ENCODE data around the gene SNX9. TPM values are rescaled to one million over a fixed set of nuclear protein-coding genes. Genes with fewer than 3 reads are reported as not detected.

The SNX9 gene
- total and polyA plus RNA-seq, 5 donors from 2014 or later = 16.4 to 31.6 (median 21.0) TPM

GRCh38 chr6:157976345-157977175, 153.5 kb downstream of the SNX9 start:
- Mint-ChIP-seq H3K36me3 (no peaks in the 10 kb centered on the region), H3K27ac (peak overlapping the region in 1 of 3 donors; percentile 24), H3K9me3 (peaks cover 0 to 2% (median 0%) of the 10 kb centered on the region in 7 donors), H3K4me1 (peaks cover 0 to 12% (median 5%) of the 10 kb centered on the region in 4 donors), H3K4me3 (peak overlapping the region in 2 of 4 donors; percentile 7 to 17), H3K27me3 (peaks cover 7% of the 10 kb centered on the region)
- Histone ChIP-seq H3K27me3 (ENCODE audit: control insufficient read depth, insufficient read depth, low read length) (no peaks in the 10 kb centered on the region), H3K27ac (ENCODE audit: insufficient read depth, low read length, poor library complexity, severe bottlenecking) (no peak overlapping the region), H3K9me3 (ENCODE audit: control insufficient read depth in 2 of 2, low read length in 2 of 2) (no peaks in the 10 kb centered on the region), H3K4me3 (ENCODE audit: low read depth, low read length) (no peak overlapping the region), H3K36me3 (ENCODE audit: control insufficient read depth, insufficient read depth, low read length) (no peaks in the 10 kb centered on the region), H3K4me1 (ENCODE audit: control insufficient read depth, insufficient read depth, low read length, poor library complexity, severe bottlenecking) (peaks cover 7% of the 10 kb centered on the region)
- DNase-seq (no peak), ATAC-seq (ENCODE audit: low read depth in 2 of 2) (no peak)

- peaks cover 10% of the 10 kb centered on the region for H3K4me1 ChIP-seq (ENCODE audit: control insufficient read depth, insufficient read depth, low read length, poor library complexity, severe bottlenecking)
- DNase-seq (no peak), ATAC-seq (ENCODE audit: low read depth in 2 of 2) (no peak)
- no peak overlapping the region for H3K4me3 ChIP-seq (ENCODE audit: low read depth, low read length)
- peaks cover 4% of the 10 kb centered on the region for H3K27me3 Mint-ChIP-seq
- H3K9me3 Mint-ChIP-seq = peaks cover 0 to 2% (median 0%) of the 10 kb centered on the region in 7 donors
- H3K4me3 Mint-ChIP-seq = peak overlapping the region in 1 of 4 donors; percentile 29
- H3K9me3 ChIP-seq (ENCODE audit: control insufficient read depth in 2 of 2, low read length in 2 of 2) = no peaks in the 10 kb centered on the region
- H3K27ac Mint-ChIP-seq = peak overlapping the region in 1 of 3 donors; percentile 71
- H3K4me1 Mint-ChIP-seq = peaks cover 0 to 14% (median 6%) of the 10 kb centered on the region in 4 donors
- no peak overlapping the region for H3K27ac ChIP-seq (ENCODE audit: insufficient read depth, low read length, poor library complexity, severe bottlenecking)
- no peaks in the 10 kb centered on the region for H3K36me3 Mint-ChIP-seq
- H3K36me3 ChIP-seq (ENCODE audit: control insufficient read depth, insufficient read depth, low read length) = no peaks in the 10 kb centered on the region
- no peaks in the 10 kb centered on the region for H3K27me3 ChIP-seq (ENCODE audit: control insufficient read depth, insufficient read depth, low read length)
Observed at GRCh38 chr6:157977176-157977804, 154.2 kb downstream of the SNX9 start.

- Mint-ChIP-seq H3K9me3 (peaks cover 0 to 2% (median 0%) of the 10 kb centered on the region in 7 donors), H3K27ac (peak overlapping the region in 2 of 3 donors; percentile 67 to 71), H3K27me3 (peaks cover 4% of the 10 kb centered on the region), H3K36me3 (no peaks in the 10 kb centered on the region), H3K4me1 (peaks cover 5 to 23% (median 13%) of the 10 kb centered on the region in 4 donors), H3K4me3 (peak overlapping the region in 1 of 4 donors; percentile 29)
- Histone ChIP-seq H3K27ac (ENCODE audit: insufficient read depth, low read length, poor library complexity, severe bottlenecking) (no peak overlapping the region), H3K36me3 (ENCODE audit: control insufficient read depth, insufficient read depth, low read length) (no peaks in the 10 kb centered on the region), H3K9me3 (ENCODE audit: control insufficient read depth in 2 of 2, low read length in 2 of 2) (no peaks in the 10 kb centered on the region), H3K4me1 (ENCODE audit: control insufficient read depth, insufficient read depth, low read length, poor library complexity, severe bottlenecking) (peaks cover 19% of the 10 kb centered on the region), H3K4me3 (ENCODE audit: low read depth, low read length) (no peak overlapping the region), H3K27me3 (ENCODE audit: control insufficient read depth, insufficient read depth, low read length) (no peaks in the 10 kb centered on the region)
- no peak for ATAC-seq (ENCODE audit: low read depth in 2 of 2)
- no peak for DNase-seq
Observed at GRCh38 chr6:157978021-157978783, 155.2 kb downstream of the SNX9 start.

- no peak for ATAC-seq (ENCODE audit: low read depth in 2 of 2)
- Mint-ChIP-seq H3K4me1 (peaks cover 10 to 45% (median 25%) of the 10 kb centered on the region in 4 donors), H3K27me3 (no peaks in the 10 kb centered on the region), H3K27ac (peak overlapping the region; percentile 40 to 91 (median 82)), H3K9me3 (no peaks in the 10 kb centered on the region), H3K4me3 (peak overlapping the region; percentile 85 to 95 (median 91)), H3K36me3 (no peaks in the 10 kb centered on the region)
- Histone ChIP-seq H3K27me3 (ENCODE audit: control insufficient read depth, insufficient read depth, low read length) (no peaks in the 10 kb centered on the region), H3K4me3 (ENCODE audit: low read depth, low read length) (peak overlapping the region; percentile 11), H3K27ac (ENCODE audit: insufficient read depth, low read length, poor library complexity, severe bottlenecking) (peak overlapping the region; percentile 47), H3K4me1 (ENCODE audit: control insufficient read depth, insufficient read depth, low read length, poor library complexity, severe bottlenecking) (peaks cover 37% of the 10 kb centered on the region), H3K36me3 (ENCODE audit: control insufficient read depth, insufficient read depth, low read length) (no peaks in the 10 kb centered on the region), H3K9me3 (ENCODE audit: control insufficient read depth in 2 of 2, low read length in 2 of 2) (no peaks in the 10 kb centered on the region)
- no peak for DNase-seq
Observed at GRCh38 chr6:157980288-157981131, 157.5 kb downstream of the SNX9 start.

- H3K9me3 Mint-ChIP-seq = no peaks in the 10 kb centered on the region
- H3K27me3 ChIP-seq (ENCODE audit: control insufficient read depth, insufficient read depth, low read length) = no peaks in the 10 kb centered on the region
- ATAC-seq (ENCODE audit: low read depth in 2 of 2) (no peak), DNase-seq (no peak)
- peak overlapping the region; percentile 47 for H3K27ac ChIP-seq (ENCODE audit: insufficient read depth, low read length, poor library complexity, severe bottlenecking)
- peak overlapping the region; percentile 11 for H3K4me3 ChIP-seq (ENCODE audit: low read depth, low read length)
- H3K27me3 Mint-ChIP-seq = no peaks in the 10 kb centered on the region
- no peaks in the 10 kb centered on the region for H3K9me3 ChIP-seq (ENCODE audit: control insufficient read depth in 2 of 2, low read length in 2 of 2)
- H3K27ac Mint-ChIP-seq = peak overlapping the region; percentile 40 to 91 (median 82)
- H3K4me3 Mint-ChIP-seq = peak overlapping the region; percentile 85 to 95 (median 91)
- H3K4me1 ChIP-seq (ENCODE audit: control insufficient read depth, insufficient read depth, low read length, poor library complexity, severe bottlenecking) = peaks cover 43% of the 10 kb centered on the region
- H3K36me3 Mint-ChIP-seq = no peaks in the 10 kb centered on the region
- no peaks in the 10 kb centered on the region for H3K36me3 ChIP-seq (ENCODE audit: control insufficient read depth, insufficient read depth, low read length)
- peaks cover 10 to 46% (median 25%) of the 10 kb centered on the region in 4 donors for H3K4me1 Mint-ChIP-seq
Observed at GRCh38 chr6:157981132-157981394, 158.0 kb downstream of the SNX9 start.

- H3K4me1 Mint-ChIP-seq = peaks cover 10 to 46% (median 25%) of the 10 kb centered on the region in 4 donors
- no peaks in the 10 kb centered on the region for H3K9me3 Mint-ChIP-seq
- Histone ChIP-seq H3K9me3 (ENCODE audit: control insufficient read depth in 2 of 2, low read length in 2 of 2) (no peaks in the 10 kb centered on the region), H3K4me3 (ENCODE audit: low read depth, low read length) (peak within 1 kb of the TSS; percentile 92), H3K27ac (ENCODE audit: insufficient read depth, low read length, poor library complexity, severe bottlenecking) (peak within 1 kb of the TSS; percentile 65), H3K4me1 (ENCODE audit: control insufficient read depth, insufficient read depth, low read length, poor library complexity, severe bottlenecking) (peaks cover 43% of the 10 kb centered on the region), H3K27me3 (ENCODE audit: control insufficient read depth, insufficient read depth, low read length) (no peaks in the 10 kb centered on the region), H3K36me3 (ENCODE audit: control insufficient read depth, insufficient read depth, low read length) (no peaks in the 10 kb centered on the region)
- H3K27me3 Mint-ChIP-seq = no peaks in the 10 kb centered on the region
- peak within 1 kb of the TSS; percentile 92 to 99 (median 95) for H3K4me3 Mint-ChIP-seq
- H3K36me3 Mint-ChIP-seq = no peaks in the 10 kb centered on the region
- H3K27ac Mint-ChIP-seq = peak within 1 kb of the TSS; percentile 43 to 91 (median 82)
- peak; percentile 91 to 92 for ATAC-seq (ENCODE audit: low read depth in 2 of 2)
- peak; percentile 80 to 90 (median 85) for DNase-seq
Observed at GRCh38 chr6:157981395-157982101, 158.5 kb downstream of the SNX9 start, which contains the start of gene SYNJ2. SYNJ2 (plus strand) TSS chr6:157981863; CDS start chr6:157981962, 99 bp downstream.

Measured in CD4-positive, CD25-positive, alpha-beta regulatory T cell (primary cell).